IPS-18c (cell line): Measurements from ENCODE around the gene LARP1.
"Not testable (repeated sequence)": the region's sequence is repeated elsewhere in the genome, so short reads cannot be mapped to it uniquely, and the experiment has no call there.

Experiments used
- H3K4me3 ChIP-seq: 2 replicates; pipeline ENCODE4 v1.7.0; 2013; ENCODE audit warnings: low read depth, mild to moderate bottlenecking, low read length, moderate library complexity; ENCODE audit not compliant: insufficient read depth
- H3K9me3 ChIP-seq: one replicate; pipeline ENCODE4 v1.6.1; 2013; ENCODE audit warnings: mild to moderate bottlenecking, low read length, moderate library complexity; ENCODE audit not compliant: control insufficient read depth, insufficient read depth

LARP1 gene

DNA sequence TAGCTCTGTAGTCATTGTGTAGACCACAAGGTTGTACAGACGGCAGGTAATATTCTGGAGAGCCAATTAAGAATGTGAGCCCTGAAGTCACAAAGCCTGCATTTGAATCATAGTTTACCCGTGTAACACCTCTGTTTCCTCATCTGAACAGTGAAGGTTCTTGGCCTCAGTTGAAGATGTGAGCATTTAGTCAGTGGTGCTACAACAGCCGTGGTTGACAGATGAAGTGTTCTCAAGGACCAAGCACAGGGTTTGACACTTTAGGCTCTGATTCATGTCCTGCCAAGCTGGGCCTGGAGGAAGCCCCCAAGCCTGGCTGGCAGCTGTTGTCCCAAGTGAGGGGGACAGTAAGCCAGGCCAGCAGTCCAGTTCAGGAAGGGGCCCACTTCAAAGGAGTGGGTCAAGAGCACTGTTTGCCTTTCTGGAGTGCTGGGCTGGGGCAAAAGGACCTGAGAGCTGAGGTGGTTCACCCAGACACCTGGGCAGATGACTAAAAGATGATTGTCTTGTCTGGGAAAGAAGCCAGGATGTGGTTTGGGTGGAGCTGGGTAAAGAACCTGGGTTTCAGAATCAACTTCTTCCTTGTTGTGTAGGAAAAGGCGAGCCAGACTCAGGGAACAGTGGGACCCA lies 74.5 kb downstream of the LARP1 start:
- Histone ChIP-seq H3K4me3 (no peak overlapping the region), H3K9me3 (no peaks in the 10 kb centered on the region)

DNA sequence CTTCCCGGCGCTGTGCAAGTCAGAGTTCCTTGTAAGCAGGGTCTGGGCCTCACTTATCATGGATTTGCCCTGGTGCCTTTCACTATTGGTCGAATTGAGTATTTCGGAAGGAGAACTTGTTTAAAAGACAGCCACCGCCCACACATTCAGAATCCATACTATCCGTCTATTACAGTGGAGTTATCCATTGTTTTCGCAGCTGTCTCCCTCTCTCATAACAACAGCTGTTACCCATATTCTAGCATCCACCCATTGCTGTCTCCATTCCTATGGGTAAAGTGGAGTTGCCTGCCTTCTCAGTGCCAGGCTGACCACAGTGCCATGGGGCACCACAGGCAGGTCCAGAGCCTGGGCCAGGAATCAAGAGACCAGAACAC lies 75.0 kb downstream of the LARP1 start:
- Histone ChIP-seq H3K9me3 (no peaks in the 10 kb centered on the region), H3K4me3 (no peak overlapping the region)

DNA sequence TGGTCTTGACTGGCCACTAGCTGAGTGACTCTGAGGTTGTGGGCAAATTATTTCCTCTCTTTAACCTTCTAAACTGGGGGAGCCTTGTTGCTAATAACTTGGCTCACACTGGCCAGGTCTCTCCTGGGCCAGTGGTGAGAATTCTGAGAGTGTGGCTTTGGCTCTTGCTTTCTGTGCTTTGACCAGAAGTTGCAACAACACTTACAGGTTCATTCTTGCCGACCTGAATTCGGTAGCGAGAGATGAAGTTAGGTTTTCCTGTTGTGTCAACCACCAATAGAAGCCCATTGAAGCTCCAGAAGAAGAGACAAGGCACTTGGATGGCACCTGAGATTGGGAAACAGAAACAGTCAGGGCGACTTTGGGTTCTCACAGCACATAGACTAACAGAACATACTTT lies 75.4 kb downstream of the LARP1 start:
- Histone ChIP-seq H3K9me3 (no peaks in the 10 kb centered on the region), H3K4me3 (no peak overlapping the region)

DNA sequence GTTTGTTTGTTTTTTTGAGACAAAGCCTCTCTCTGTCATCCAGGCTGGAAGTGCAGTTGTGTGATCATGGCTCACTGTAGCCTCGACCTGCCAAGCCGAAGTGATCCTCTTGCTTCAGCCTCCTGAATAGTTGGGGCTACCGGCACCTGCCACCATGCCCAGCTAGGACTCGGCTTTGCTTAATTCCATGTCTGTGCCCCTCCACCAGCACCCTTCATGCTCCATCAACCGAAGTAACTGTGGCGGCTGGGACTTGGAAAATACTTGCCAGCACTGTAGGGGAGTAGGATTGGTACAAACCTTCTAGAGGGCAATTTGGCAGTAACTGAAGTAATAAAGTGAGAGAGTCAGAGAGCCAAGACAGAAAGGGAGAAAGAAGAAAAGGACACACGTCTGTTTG lies 76.3 kb downstream of the LARP1 start:
- no peaks in the 10 kb centered on the region for H3K9me3 ChIP-seq
- H3K4me3 ChIP-seq: no peak overlapping the region

- H3K4me3 ChIP-seq, H3K9me3 ChIP-seq: not testable (repeated sequence)
Observed at GRCh38 chr5:154832804-154833203, 77.6 kb downstream of the LARP1 start.

DNA sequence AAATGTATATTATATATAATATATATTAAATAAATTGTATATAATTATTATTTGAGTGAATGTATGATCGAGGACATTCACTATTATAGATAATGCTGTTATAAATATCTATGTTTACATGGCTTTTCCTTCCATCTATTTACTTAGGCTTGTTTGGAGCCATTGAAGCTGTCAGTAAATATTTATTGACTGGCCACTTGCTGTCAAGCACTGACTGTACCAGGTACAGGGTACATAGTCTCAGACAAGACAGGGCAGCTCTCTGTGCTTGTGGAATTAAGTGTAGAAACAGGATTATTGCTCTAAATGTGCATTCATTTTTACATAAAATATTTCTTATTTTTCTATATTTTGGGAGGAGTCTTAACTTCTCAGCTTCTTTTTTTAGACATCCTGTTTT lies 78.9 kb downstream of the LARP1 start:
- H3K9me3 ChIP-seq: no peaks in the 10 kb centered on the region

DNA sequence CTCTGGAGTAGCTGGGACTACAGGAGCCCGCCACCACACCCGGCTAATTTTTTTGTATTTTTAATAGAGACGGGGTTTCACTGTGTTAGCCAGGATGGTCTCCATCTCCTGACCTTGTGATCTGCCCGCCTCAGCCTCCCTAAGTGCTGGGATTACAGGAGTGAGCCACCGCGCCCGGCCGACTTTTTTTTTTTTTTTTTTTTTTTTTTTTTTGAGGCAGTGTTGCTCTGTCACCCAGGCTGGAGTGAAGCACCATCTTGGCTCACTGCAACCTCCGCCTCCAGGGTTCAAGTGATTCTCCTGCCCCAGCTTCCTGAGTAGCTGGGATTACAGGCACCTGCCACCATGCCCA lies 80.5 kb downstream of the LARP1 start:
- not testable (repeated sequence) for H3K9me3 ChIP-seq, H3K4me3 ChIP-seq

More for the DNA sequence above, 78.9 kb downstream of the LARP1 start:
- no peak overlapping the region for H3K4me3 ChIP-seq

GRCh38 chr5:154836225-154836624 lies 81.0 kb downstream of the LARP1 start:
- H3K9me3 ChIP-seq: no peaks in the 10 kb centered on the region
- H3K4me3 ChIP-seq: no peak overlapping the region

GRCh38 chr5:154837009-154837901 lies 82.1 kb downstream of the LARP1 start:
- H3K4me3 ChIP-seq: no peak overlapping the region
- H3K9me3 ChIP-seq: no peaks in the 10 kb centered on the region

DNA sequence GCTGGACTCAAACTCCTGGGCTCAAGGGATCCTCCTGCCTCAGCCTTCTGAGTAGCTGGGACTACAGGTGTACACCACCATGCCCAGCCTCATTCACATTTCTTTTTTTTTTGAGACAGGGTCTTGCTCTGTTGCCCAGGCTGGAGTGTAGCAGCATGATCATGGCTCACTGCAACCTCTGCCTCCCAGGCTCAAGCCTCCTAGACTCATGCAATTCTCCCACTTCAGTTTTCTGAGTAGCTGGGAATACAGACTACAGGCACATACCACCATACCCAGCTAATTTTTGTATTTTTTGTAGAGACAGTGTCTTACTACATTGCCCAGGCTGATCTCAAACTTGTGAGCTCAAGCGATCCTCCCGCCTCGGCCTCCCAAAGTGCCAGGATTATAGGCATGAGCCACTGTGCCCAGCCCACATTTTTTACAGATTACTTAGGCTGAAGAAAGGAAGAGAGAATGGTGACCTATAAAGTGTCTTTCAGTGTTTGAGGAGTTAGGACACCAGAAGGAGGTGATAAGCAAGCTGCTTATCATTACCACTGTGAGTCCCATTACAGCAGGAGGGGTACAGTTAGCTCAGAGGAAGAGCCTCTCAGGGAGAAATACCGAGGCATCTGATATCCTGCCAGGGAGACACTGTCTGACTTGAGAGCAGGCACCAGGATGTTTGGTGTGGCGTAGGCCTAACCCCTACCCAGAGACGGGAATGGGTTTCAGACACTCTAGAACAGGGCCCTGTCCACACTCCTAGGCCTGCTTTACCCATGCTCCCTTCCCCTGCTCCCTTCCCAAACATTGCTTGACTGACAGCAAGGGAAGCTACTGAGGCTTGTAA lies 85.5 kb downstream of the LARP1 start:
- Histone ChIP-seq H3K9me3 (no peaks in the 10 kb centered on the region), H3K4me3 (no peak overlapping the region)

DNA sequence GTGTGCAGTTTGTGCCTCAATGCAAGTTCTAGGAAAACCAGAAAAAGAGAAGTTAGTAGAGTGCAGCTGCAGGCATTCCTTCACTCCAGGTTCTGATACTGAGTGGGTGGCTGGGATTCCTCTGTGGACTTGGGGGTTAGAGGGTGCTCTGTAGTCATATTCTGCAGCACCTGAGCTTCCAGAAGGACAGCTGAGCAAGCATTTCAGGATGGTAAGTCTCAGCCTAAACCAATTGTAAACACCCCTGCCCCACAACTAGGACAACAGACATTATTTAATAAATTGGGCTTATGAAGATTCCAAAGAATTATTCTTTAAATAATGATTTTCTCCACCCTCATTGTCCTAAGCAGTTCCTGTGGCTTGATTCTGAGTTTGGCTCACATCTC lies 86.1 kb downstream of the LARP1 start:
- Histone ChIP-seq H3K4me3 (no peak overlapping the region), H3K9me3 (no peaks in the 10 kb centered on the region)

GRCh38 chr5:154842689-154843530 lies 87.7 kb downstream of the LARP1 start:
- Histone ChIP-seq H3K4me3 (no peak overlapping the region), H3K9me3 (no peaks in the 10 kb centered on the region)

GRCh38 chr5:154844809-154845208 lies 89.6 kb downstream of the LARP1 start:
- H3K9me3 ChIP-seq: no peaks in the 10 kb centered on the region
- H3K4me3 ChIP-seq: no peak overlapping the region

DNA sequence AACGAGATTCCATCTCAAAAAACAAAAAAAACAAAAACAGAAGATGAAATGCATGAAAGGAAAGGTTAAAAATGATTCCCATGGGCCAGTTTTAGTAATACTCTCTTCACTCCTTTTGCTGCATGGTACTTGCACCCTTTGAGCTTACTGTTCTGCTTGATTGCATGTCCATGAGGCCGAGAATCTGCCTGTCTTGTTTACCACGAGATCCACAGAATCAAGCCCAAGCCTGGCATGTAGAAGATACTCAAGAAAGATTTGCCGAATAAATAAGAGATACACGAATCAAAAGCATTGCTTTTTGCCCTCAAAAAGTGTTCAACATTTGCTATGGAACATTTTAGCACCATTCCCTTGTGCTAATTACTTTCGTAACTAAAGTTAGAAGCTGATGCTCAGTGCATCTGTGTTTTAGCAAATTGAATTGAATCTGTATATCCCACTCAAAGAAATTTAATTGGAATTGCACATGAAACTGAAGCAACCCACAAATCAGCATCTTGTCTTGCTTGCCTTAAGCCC lies 94.1 kb downstream of the LARP1 start:
- no peaks in the 10 kb centered on the region for H3K9me3 ChIP-seq
- H3K4me3 ChIP-seq: no peak overlapping the region

- Histone ChIP-seq H3K4me3 (peak overlapping the region; percentile 71), H3K9me3 (no peaks in the 10 kb centered on the region)
Observed at GRCh38 chr5:154849791-154850201, 94.6 kb downstream of the LARP1 start.

GRCh38 chr5:154850255-154851062 lies 95.3 kb downstream of the LARP1 start, which contains the start of gene FAXDC2:
FAXDC2 (minus strand) TSS chr5:154850603; CDS start chr5:154838178, 12,425 bp downstream.
- Histone ChIP-seq H3K9me3 (no peaks in the 10 kb centered on the region), H3K4me3 (peak within 1 kb of the TSS; percentile 71)
